Upper lobe of right lung (tissue), 1 donor: ENCODE measurements around the gene MPPED2. TPM values are rescaled to one million over a fixed set of nuclear protein-coding genes. Genes with fewer than 3 reads are reported as not detected.

Experiments
- ATAC-seq: fragments of 200-7000 bp; cut with Tn5 transposase; one replicate; pipeline ENCODE4 v1.9.1; 2020; ENCODE audit warnings: mild to moderate bottlenecking, moderate library complexity
- DNase-seq: peaks from one replicate; pipeline ENCODE4 v3.0.0-alpha.2; 2020
- H3K27ac ChIP-seq: fragments of 200-600 bp; one replicate; pipeline ENCODE4 v1.8.0; 2022
- H3K27me3 ChIP-seq: fragments of 200-600 bp; one replicate; pipeline ENCODE4 v1.8.0; 2022; ENCODE audit warnings: mild to moderate bottlenecking
- H3K36me3 ChIP-seq: fragments of 200-600 bp; one replicate; pipeline ENCODE4 v1.8.0; 2022
- H3K4me1 ChIP-seq: fragments of 200-600 bp; one replicate; pipeline ENCODE4 v1.8.0; 2022
- H3K4me3 ChIP-seq: fragments of 200-600 bp; one replicate; pipeline ENCODE4 v1.8.0; 2022; ENCODE audit warnings: mild to moderate bottlenecking
- H3K9me3 ChIP-seq: fragments of 200-600 bp; one replicate; pipeline ENCODE4 v1.8.0; 2022
- CTCF ChIP-seq: fragments of 200-600 bp; IDR thresholded peaks from one replicate; pipeline ENCODE4 v1.8.0; 2022; ENCODE audit warnings: antibody characterized with exemption
- intact Hi-C: fragments of 100-400 bp; cut with DNase I; formaldehyde crosslinking; loops from one replicate; pipeline ENCODE4 v1.11.0; 2022
- total RNA-seq: library from RNA; stranded (reverse); fragmentation: NEBNext Ultra II Directional; extraction: Animal tissue kit (Norgen Biotek cat#: 25700); gene quantifications from one replicate; pipeline ENCODE4 v1.2.1, GENCODE V29; 2021
- donor health status: DM: no; HTN: yes; CAD: no; lungs with severe emphysema.

Gene MPPED2
- total RNA-seq, 1 donor from 2014 or later: 1.3 TPM

- H3K9me3 ChIP-seq: no peaks in the 10 kb centered on the region
- H3K4me1 ChIP-seq: no peaks in the 10 kb centered on the region
- intact Hi-C loops: no loop called here
- H3K27me3 ChIP-seq: no peaks in the 10 kb centered on the region
- H3K4me3 ChIP-seq: no peak overlapping the region
- H3K36me3 ChIP-seq: no peaks in the 10 kb centered on the region
- no peak for TF ChIP-seq CTCF
- DNase-seq (no peak), ATAC-seq (no peak)
- H3K27ac ChIP-seq: no peak overlapping the region
Measured at GRCh38 chr11:30368394-30368793, 217.8 kb downstream of the MPPED2 start.

GRCh38 chr11:30365793-30366517 lies 220.2 kb downstream of the MPPED2 start:
- no peak for TF ChIP-seq CTCF
- Histone ChIP-seq H3K36me3 (no peaks in the 10 kb centered on the region), H3K4me3 (no peak overlapping the region), H3K4me1 (no peaks in the 10 kb centered on the region), H3K27ac (no peak overlapping the region), H3K27me3 (no peaks in the 10 kb centered on the region), H3K9me3 (no peaks in the 10 kb centered on the region)
- DNase-seq (no peak), ATAC-seq (no peak)
- intact Hi-C loops: no loop called here

GRCh38 chr11:30364837-30365482 lies 221.2 kb downstream of the MPPED2 start:
- Histone ChIP-seq H3K27me3 (no peaks in the 10 kb centered on the region), H3K9me3 (no peaks in the 10 kb centered on the region), H3K36me3 (no peaks in the 10 kb centered on the region), H3K4me3 (no peak overlapping the region), H3K4me1 (no peaks in the 10 kb centered on the region), H3K27ac (no peak overlapping the region)
- ATAC-seq (no peak), DNase-seq (no peak)
- intact Hi-C loops: no loop called here
- no peak for TF ChIP-seq CTCF

- H3K4me3 ChIP-seq: no peak overlapping the region
- intact Hi-C loops: no loop called here
- H3K27ac ChIP-seq: no peak overlapping the region
- DNase-seq (no peak), ATAC-seq (no peak)
- no peak for TF ChIP-seq CTCF
- H3K9me3 ChIP-seq: no peaks in the 10 kb centered on the region
- no peaks in the 10 kb centered on the region for H3K27me3 ChIP-seq
- no peaks in the 10 kb centered on the region for H3K4me1 ChIP-seq
- H3K36me3 ChIP-seq: no peaks in the 10 kb centered on the region
Measured at GRCh38 chr11:30364139-30364836, 221.9 kb downstream of the MPPED2 start.

GRCh38 chr11:30360741-30361140 lies 225.4 kb downstream of the MPPED2 start:
- Histone ChIP-seq H3K27me3 (peaks cover 4% of the 10 kb centered on the region), H3K36me3 (no peaks in the 10 kb centered on the region), H3K4me1 (no peaks in the 10 kb centered on the region), H3K4me3 (no peak overlapping the region), H3K27ac (no peak overlapping the region), H3K9me3 (no peaks in the 10 kb centered on the region)
- intact Hi-C loops: no loop called here
- TF ChIP-seq CTCF: no peak
- DNase-seq (no peak), ATAC-seq (no peak)
